ENCODE data around the gene FERD3L. TPM values are rescaled to one million over a fixed set of nuclear protein-coding genes. Genes with fewer than 3 reads are reported as not detected.

The FERD3L gene
- polyA plus RNA-seq, 1 experiment = not detected

DNA sequence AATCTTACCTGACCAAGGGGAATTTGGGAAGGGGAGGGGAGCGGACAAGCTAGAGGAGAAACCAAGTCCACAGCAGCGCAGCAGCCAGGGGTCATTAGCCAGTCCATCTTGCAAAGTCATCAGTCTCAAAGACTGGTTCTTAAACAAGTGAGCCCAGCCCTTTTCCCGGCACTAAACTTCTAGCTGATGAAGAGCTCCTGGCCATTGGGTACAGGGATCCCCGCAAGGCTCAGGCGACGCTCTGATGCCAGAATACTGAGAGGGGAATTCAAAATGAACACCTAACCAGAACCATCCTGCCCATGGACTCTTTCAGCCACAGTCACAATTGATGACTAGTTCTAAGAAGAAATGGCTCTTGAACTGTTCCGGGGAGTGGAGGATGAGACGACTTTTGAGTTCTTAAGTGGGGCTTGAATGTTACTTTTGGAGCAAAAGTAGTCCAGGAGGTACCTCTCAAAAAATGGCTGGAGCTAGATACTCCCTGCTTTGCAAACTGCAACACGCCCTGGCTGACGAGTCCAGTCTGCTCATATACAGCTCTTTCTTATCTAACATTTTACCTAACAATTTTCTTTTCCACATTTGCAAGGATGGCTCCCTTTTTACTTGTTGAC lies 25.2 kb downstream of the FERD3L start:
- ChIA-PET CTCF (interaction anchor here (0.9 to 2.6 kb wide), 7 partner anchors 14 to 767 kb away, joined by 3 to 11 read pairs (median 5); no protein-coding TSS in a partner anchor), POLR2A (interaction anchor here (0.6 kb wide), 1 partner anchor 270 kb away, joined by 4 read pairs; no protein-coding TSS in a partner anchor)
- Histone ChIP-seq H3K36me3 (ENCODE audit: control insufficient read depth, insufficient read depth, low read length) (no peaks in the 10 kb centered on the region; the same call in 1 of the 2 replicates), H3K4me3 (ENCODE audit: low read depth, low read length) (no peak overlapping the region; the same call in 1 of the 2 replicates), H3K27me3 (ENCODE audit: control insufficient read depth, insufficient read depth, low read length) (no peaks in the 10 kb centered on the region)
- DNase-seq (ENCODE audit: low read depth) = no peak
- TF ChIP-seq, protein P1, sequence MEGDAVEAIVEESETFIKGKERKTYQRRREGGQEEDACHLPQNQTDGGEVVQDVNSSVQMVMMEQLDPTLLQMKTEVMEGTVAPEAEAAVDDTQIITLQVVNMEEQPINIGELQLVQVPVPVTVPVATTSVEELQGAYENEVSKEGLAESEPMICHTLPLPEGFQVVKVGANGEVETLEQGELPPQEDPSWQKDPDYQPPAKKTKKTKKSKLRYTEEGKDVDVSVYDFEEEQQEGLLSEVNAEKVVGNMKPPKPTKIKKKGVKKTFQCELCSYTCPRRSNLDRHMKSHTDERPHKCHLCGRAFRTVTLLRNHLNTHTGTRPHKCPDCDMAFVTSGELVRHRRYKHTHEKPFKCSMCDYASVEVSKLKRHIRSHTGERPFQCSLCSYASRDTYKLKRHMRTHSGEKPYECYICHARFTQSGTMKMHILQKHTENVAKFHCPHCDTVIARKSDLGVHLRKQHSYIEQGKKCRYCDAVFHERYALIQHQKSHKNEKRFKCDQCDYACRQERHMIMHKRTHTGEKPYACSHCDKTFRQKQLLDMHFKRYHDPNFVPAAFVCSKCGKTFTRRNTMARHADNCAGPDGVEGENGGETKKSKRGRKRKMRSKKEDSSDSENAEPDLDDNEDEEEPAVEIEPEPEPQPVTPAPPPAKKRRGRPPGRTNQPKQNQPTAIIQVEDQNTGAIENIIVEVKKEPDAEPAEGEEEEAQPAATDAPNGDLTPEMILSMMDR (IDR thresholded peaks at IDR 0.05; ENCODE audit: insufficient read depth, low read depth, low read length) = no peak

DNA sequence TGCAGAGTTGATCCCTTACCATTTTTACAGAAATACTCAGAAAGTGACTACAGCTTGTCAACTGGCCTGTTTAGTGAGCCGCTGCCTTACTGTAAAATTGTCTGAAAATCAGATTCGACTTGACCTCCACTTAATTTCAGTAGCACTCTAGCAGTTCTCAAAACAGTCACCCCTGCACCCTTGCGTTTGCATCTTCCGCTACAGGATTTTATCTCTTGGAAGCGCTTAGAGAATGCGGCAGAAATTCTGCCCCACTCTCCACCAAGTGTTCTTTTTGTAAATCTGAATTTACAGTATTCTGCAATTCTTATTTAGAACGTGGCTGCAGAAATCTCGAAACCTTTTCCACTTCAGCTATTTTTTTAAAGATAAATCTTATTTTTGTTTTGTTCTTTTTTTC lies 25.8 kb downstream of the FERD3L start:
- CTCF ChIA-PET = interaction anchor here (0.6 to 2.6 kb wide), 9 partner anchors 13 to 1492 kb away, joined by 3 to 11 read pairs (median 5); no protein-coding TSS in a partner anchor
- POLR2A ChIA-PET = interaction anchor here (0.6 kb wide), 1 partner anchor 397 kb away, joined by 4 read pairs; no protein-coding TSS in a partner anchor
- Histone ChIP-seq H3K36me3 (ENCODE audit: control insufficient read depth, insufficient read depth, low read length) (no peaks in the 10 kb centered on the region; the same call in 1 of the 2 replicates), H3K4me3 (ENCODE audit: low read depth, low read length) (peak overlapping the region; percentile 87), H3K27me3 (ENCODE audit: control insufficient read depth, insufficient read depth, low read length) (no peaks in the 10 kb centered on the region)
- TF ChIP-seq, protein P1 (IDR thresholded peaks at IDR 0.05; ENCODE audit: insufficient read depth, low read depth, low read length) = no peak
- DNase-seq (ENCODE audit: low read depth) = no peak

DNA sequence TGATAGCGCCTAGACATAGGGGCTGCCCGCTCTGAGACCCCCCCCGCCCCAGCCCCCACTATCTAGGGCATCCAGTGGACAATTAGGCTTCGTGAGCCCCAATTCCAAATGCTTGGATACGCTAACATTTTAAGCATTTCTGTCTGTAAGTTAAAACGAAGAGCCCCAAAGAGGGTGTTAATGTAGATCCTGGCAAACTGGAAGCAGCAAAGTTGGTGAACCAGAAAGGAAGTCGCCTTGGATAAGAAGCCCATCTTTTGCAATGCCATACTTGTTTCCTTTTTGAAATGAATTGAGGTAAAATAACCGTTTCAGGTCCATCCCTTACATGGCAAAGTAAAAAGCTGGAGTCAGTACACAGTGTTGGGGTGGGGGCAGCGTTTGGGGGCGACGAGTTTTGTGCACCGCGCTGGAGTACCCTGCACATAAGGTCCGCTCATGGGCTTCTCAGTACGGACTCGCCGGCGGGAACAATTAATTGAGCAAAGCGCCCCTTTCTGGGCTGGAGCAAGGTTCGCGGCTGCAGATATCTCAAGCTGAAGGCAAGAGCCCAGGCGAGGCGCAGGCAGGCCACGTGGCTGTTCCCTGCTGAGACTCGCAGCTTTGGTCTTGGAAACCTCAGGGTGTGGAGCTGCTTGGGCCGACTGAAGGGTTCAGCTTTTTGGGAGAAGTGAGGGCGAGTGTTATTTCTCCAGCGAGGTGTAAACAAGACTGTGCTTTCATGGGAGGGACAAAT lies 26.4 kb downstream of the FERD3L start:
- DNase-seq (ENCODE audit: low read depth) = no peak
- TF ChIP-seq, protein P1 (IDR thresholded peaks at IDR 0.05; ENCODE audit: insufficient read depth, low read depth, low read length) = no peak
- CTCF ChIA-PET = interaction anchor here (0.6 to 2.6 kb wide), 9 partner anchors 11 to 1492 kb away, joined by 3 to 11 read pairs (median 5); no protein-coding TSS in a partner anchor
- H3K27me3 ChIP-seq (ENCODE audit: control insufficient read depth, insufficient read depth, low read length) = no peaks in the 10 kb centered on the region
- peak overlapping the region; percentile 87 for H3K4me3 ChIP-seq (ENCODE audit: low read depth, low read length)
- H3K36me3 ChIP-seq (ENCODE audit: control insufficient read depth, insufficient read depth, low read length) = no peaks in the 10 kb centered on the region; the same call in 1 of the 2 replicates
- POLR2A ChIA-PET = interaction anchor here (0.6 kb wide), 1 partner anchor 398 kb away, joined by 4 read pairs; no protein-coding TSS in a partner anchor

DNA sequence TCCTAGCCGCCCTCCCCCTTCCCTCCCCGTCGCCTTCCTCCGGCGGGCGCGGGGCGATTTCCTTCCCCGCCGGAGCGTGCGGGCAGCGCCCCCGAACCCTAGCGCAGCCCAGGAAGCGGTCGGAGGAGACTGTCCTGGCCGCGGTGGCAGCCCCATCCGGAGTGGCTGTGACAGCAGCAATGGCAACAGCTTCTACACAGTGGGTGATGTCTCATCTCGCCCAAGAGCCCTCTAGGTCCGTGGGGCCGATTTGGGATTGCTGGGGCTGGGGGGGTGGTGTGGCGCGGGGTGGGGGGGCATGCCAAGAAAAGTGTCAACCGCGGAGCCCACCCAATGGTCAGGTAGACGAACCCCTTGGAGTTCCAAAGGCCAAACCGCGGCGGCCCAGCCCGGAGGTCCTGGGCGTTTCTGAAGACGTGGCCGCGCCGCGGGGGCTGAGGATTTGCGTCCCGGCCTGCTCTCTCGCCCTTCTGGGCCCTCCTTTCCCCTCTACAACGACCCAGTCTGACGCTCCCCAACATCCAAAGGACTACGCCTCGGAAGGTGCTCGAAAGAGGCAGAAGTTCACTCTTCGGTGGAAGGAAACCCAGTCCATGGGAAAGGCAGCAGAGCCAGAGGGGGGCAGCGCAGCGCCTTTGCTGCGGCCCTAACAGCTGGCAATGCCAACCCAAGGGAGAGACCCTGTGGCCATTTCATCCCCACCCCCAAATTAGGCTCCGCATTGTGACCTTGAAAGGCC lies 27.2 kb downstream of the FERD3L start:
- TF ChIP-seq, protein P1 (IDR thresholded peaks at IDR 0.05; ENCODE audit: insufficient read depth, low read depth, low read length) = peak; percentile 38
- DNase-seq (ENCODE audit: low read depth) = no peak
- CTCF ChIA-PET = interaction anchor here (0.5 to 2.6 kb wide), 5 partner anchors 10 to 528 kb away, joined by 3 to 11 read pairs (median 4); no protein-coding TSS in a partner anchor
- no peaks in the 10 kb centered on the region; the same call in 1 of the 2 replicates for H3K36me3 ChIP-seq (ENCODE audit: control insufficient read depth, insufficient read depth, low read length)
- H3K4me3 ChIP-seq (ENCODE audit: low read depth, low read length) = peak overlapping the region; percentile 87
- POLR2A ChIA-PET = interaction anchor here (0.7 to 1.0 kb wide), 4 partner anchors 11 to 1138 kb away, joined by 3 to 4 read pairs (median 3); no protein-coding TSS in a partner anchor
- no peaks in the 10 kb centered on the region for H3K27me3 ChIP-seq (ENCODE audit: control insufficient read depth, insufficient read depth, low read length)
